GM11168 (cell line): Measurements from ENCODE around the gene LDAF1.

ENCODE experiments used
- in situ Hi-C: fragments of 300-500 bp; cut with MboI; formaldehyde crosslinking; loops from one replicate; pipeline ENCODE4 v1.12.0; 2022; ENCODE audit warnings: low sequenced_read_pairs; ENCODE audit not compliant: unreplicated experiment

LDAF1 gene

DNA sequence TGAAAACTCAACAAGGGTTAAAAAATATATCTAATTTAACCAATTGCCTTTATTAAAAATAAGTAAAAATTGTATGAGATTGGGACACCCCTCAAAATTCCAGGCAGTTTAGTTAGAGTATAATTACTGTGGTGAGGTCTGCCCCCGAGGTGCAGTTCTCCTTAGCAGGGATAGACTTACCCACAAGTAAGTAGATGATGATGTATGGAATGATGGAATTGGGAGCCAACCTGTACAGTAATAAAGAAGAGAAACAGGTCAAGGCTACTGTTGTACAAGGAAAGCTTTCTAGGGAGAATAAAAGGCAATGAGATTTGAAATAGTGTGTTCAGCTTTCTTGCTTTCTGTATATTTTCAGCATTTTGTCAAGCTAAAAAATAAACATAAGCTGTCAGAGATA lies 1.8 kb downstream of the LDAF1 start:
- in situ Hi-C loops = no loop called here

DNA sequence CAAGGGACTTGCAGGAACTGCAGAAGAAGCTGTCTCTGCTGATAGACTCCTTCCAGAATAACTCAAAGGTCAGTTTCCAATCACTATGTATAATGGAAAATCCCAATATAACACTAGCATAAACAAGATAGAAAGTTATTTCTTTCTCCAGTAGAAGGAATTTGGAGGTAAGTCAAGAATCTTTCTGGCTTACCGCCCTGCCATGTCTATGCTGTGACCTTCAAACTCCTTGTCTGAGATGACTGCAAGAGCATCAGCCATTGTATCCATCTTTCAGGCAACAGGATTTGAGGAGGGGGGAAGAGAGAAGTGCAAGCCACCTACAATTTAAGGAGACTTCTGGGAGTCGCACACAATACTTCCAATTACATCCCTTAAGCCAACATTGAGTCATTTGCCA lies 2.7 kb downstream of the LDAF1 start:
- in situ Hi-C loops = no loop called here

DNA sequence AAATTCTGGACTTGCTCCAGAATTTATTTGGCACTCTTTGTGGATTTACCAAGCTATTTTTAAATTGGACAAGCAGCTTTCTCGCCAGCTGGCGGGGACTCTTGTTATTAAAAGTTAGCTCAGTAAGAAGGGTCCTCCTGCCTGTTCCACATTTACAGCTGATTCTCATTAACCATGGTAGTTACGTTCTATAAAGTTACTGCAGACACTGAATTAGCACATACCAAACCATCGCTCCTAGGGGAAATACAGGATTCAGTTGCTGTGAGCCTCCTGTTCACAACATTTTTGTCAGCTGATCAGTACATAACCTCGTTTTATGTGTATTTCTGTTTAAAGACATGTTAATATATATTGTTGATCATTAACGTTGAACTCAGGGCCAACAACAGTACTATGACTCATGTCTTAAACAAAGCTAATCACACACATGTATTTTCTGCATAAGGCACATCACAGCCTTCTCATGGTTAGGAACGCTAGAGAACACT lies 4.2 kb downstream of the LDAF1 start:
- in situ Hi-C loops = no loop called here

DNA sequence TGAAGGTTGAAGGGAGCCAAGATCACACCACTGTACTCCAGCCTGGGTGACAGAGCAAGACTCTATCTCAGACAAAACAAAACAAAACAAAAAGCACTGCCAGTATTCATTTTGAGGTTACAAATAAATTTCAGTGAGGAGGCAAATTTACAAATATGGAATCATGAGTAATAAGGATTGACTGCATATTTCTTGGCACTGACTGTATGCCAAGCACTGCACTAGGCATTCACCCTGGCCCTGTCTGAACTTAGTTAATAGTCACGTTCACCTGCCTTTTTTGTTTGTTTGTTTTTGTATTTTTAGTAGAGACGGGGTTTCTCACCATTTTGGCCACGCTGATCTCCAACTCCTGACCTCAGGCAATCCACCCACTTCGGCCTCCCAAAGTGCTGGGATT lies 5.1 kb downstream of the LDAF1 start:
- in situ Hi-C loops = no loop called here

DNA sequence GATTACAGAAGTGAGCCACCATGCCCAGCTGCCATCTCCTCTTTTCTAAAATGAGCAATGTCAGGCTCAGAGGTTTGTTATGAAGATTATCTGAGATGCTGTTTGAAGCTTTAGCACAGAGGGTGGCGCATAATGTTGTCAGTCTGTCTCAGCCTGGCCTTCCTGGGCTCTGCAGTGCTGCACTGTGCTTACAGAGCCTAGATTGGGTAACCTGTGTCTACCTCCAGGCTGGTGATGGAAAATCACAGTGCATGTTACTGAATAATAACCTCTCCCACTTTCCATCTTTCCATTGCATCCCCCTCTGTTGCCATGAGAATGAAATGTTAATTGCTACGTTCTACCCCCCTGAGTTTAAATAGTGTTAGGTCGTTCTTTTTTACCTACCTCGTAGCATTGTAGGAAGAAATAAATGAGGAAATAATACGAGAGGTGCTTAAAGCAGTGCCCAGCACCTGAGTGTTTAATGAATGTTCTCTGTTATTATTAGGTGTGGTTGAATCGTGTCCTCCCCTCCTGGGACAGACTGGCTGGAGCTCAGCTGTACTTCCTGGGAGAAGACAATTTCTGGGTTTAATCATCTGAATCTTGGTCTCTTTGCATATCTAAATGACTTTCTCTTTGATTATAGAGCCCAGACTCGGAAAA lies 6.2 kb downstream of the LDAF1 start:
- in situ Hi-C loops = no loop called here

DNA sequence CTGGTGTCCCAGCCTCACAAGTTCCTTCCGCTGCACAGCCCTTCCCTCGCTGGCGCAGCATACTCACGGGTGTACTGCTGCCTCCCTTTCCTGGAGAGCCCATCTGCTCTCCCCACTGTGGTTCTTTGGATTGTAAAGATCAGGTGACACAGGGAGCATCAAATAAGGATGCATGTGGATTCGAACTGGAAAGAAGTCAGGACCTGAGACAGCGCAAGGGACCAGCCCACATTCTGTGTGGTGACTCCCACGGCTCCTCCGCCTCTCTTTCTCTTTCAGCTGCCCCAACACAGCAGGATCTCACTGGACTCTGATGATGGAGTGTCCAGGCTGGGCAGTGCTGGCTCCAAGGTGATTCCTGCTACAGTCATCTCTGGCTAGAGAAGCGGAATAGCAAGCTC lies 8.1 kb downstream of the LDAF1 start:
- in situ Hi-C loops = no loop called here

DNA sequence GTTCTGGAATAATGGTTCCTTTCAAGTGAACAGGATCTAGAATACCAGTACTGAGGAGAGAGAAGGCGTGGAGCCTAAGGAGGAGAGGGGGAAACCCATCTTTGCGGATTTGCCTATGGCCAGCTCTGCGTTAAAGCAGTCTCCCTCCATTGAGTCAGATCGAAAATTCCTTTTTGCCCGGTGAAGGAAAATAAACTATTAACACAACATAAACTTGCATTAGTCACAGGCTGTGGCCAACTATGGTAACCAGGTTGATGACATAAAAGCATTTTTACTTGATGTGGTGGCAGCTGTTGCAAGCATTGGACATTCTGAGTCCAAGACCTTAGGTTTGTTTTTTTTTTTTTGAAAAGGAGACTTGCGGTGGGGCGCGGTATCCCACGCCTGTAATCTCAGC lies 8.9 kb downstream of the LDAF1 start:
- in situ Hi-C loops = no loop called here

DNA sequence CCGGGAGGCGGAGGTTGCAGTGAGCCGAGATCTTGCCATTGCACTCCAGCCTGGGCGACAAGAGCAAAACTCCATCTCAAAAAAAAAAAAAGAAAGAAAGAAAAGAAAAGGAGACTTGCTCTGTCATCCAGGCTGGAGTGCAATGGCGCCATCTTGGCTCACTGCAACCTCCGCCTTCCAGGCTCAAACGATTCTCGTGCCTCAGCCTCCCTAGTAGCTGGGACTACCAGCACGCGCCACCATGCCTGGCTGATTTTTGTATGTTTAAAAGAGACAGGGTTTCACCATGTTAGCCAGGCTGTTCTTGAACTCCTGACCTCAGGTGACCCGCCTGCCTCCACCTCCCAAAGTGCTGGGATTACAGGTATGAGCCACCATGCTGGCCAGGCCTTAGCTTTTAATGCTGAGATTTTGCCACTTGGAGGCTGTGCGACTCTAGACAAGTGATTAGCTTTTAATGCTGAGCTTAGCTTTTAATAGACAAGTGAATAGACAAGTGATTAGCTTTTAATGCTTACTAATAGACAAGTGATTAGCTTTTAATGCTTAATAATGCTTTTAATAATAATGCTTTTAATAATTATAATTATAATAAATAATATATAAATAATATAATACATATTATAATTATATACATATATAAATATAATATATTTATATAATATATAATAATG lies 9.6 kb downstream of the LDAF1 start:
- in situ Hi-C loops = no loop called here

DNA sequence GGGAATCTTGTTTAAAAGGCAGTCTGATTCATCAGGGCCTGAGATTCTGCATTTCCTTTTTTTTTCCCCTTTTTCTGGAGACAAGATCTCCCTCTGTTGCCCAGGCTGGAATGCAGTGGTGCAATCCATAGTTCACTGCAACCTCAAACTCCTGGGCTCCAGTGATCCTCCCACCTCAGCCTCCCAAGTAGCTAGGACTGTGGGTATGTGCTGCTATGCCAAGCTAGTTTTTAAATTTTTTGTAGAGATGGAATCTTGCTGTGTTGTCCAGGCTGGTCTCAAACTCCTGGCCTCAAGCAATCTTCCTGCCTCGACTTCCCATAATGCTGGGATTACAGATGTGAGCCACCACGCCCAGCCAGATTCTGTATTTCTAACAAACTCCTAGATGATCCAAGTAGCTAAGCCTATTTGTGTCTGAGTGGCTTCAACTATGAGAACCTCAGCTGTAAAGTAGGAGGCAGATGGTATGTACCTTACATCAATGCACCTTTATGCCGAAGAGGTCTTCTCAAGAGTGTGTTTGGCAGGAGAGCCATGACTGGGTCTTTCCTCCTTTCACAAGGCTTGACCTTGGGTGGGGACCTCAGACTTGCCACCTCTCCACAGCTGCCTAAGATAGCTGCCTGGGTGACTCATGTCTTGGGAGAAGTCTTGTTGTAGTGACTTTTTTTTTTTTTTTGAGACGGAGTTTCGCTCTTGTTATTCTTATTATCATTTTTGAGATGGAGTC lies 10.9 kb downstream of the LDAF1 start:
- in situ Hi-C loops = no loop called here

DNA sequence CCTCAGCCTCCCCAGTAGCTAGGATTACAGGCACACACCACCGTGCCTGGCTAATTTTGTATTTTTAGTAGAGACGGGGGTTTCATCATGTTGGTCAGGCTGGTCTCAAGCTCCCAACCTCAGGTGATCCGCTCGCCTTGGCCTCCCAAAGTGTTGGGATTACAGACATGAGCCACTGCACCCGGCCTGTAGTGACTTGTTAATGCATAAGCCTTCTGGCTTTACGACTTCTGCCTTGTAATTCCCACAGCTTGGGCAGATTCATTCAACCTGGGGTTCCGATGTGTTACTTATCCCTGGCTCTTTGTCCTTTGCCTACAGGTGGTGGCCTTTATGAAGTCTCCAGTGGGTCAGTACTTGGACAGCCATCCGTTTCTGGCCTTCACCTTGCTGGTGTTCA lies 11.6 kb downstream of the LDAF1 start:
- in situ Hi-C loops = loop anchor here (10.0 kb wide), 1 partner anchor 1505 kb away; no protein-coding TSS in a partner anchor

DNA sequence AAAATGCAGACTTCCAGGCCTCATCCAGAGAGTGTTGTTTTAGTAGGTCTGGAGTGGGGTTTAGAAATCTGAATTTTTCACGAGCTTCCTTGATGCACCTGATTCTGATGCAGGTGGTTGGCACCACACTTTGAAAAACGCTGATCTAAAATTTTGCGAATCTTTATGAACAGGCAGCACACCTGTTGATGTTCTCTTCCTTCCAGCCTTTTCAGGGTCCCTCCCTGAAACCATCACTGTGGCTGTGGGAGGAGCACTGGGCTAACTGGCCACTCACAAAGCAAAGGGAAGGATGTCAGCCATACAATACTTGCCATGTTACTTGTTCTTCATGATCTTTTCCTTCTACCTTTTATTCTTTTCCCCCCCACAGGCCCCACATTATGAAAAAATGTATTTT lies 14.2 kb downstream of the LDAF1 start:
- in situ Hi-C loops = loop anchor here (10.0 kb wide), 1 partner anchor 1502 kb away; no protein-coding TSS in a partner anchor

DNA sequence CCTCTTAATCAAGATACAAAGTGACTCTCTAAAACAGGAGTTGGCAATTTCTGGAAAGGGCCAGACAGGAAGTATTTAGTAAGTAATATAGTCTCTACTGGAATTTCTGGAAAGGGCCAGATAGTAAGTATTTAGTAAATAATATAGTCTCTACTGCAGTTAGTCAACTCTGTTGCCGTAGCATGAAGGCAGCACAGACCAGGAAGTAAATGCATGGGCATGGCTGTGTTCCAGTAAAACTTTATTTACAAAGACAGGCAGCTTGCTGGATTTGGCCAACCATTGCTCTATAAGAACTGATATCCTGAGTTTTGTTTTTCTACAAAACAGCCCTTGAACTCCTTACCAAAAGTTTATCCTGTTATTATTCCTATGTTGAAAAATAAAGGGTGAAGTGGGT lies 16.9 kb downstream of the LDAF1 start:
- in situ Hi-C loops = loop anchor here (10.0 kb wide), 1 partner anchor 1499 kb away; no protein-coding TSS in a partner anchor

DNA sequence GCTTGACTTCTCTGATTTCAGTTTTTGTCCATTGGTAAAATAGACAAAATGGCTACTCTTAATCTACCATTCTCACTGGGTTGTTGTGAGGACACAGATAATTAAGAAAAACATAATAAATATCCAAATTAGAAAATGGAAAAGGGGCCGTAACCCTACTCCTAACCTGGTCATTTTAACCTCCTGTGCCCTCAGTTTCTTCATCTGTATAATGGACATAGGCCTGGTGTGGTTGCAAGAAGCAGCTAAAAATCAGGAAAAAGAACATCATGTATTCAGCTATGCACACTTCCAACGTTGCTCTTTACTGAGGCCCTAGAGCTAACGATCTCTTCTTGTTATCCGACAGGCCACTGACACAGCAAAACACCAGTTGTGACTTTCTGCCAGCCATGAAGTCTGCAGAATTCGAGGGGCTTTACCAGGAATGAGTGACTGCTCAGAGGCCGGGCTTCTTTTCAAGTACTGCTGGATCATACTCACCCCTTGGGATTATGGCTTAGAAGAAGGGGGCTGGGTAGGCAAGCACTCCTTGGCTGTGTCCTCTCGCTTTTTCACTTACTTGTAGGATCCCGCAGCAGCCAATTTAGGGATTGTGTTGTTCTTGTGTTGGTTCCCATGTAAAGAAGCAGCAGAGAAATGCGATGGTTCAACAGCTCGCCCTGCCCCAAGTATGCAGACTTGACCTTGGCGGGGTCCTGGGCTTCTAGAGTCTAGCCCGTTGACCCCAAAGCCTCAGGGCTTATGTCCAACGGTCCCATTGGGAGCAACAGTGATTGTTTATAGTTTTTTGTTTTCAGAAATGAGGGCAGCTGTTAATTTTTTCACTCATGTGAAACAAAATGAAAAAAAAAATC lies 20.9 kb downstream of the LDAF1 start:
- in situ Hi-C loops = loop anchor here (10.0 kb wide), 1 partner anchor 1495 kb away; no protein-coding TSS in a partner anchor

DNA sequence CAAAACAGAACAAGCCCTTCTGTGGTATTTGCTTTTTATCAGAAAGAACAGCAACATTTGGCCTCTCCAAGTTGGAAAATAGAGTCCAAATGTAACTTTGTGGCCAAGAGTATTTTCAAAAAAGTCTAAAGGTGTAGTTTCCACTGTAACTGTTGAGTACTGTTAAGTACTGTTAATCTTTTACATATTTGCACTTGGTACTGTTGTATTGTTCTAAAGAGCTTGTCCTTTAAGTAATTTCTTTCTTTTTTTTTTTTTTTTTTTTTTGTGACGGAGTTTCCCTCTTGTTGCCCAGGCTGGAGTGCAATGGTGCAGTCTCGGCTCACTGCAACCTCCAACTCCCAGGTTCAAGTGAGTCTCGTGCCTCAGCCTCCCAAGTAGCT lies 21.5 kb downstream of the LDAF1 start:
- in situ Hi-C loops = loop anchor here (10.0 kb wide), 1 partner anchor 1495 kb away; no protein-coding TSS in a partner anchor

DNA sequence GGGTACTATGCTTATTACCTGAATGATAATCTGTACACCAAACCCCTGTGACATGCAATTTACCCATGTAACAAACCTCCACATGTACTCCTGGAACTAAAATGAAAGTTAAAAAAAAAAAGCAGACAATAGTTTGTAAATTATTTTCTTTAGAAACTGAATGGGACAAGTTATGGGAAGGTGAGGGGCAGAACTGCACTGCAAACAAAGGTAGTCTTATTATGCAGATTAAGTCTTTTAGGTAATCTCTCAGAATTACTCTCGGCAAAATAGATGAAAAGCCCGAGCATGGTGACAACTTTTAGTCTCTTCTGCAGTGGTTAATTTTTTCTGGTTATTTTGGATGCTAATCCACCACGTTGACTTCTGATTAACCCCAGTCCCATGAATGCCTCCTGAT lies 25.5 kb downstream of the LDAF1 start:
- in situ Hi-C loops = no loop called here

DNA sequence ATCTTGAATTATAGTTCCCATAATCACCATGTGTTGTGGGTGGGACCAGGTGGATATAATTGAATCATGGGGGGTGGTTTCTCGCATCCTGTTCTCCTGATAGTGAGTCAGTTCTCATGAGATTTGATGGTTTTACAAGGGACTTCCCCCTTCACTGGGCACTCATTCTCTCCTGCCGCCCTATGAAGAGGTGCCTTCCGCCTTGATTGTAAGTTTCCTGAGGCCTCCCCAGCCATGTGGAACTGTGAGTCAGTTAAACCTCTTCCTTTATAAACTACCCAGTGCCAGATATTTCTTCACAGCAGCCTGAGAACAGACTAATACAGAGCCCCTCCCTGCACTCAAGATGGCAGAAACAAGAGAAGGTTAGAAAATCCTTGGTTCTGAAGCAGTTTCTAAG lies 26.4 kb downstream of the LDAF1 start:
- in situ Hi-C loops = loop anchor here (5.0 kb wide), 1 partner anchor 377 kb away; no protein-coding TSS in a partner anchor

DNA sequence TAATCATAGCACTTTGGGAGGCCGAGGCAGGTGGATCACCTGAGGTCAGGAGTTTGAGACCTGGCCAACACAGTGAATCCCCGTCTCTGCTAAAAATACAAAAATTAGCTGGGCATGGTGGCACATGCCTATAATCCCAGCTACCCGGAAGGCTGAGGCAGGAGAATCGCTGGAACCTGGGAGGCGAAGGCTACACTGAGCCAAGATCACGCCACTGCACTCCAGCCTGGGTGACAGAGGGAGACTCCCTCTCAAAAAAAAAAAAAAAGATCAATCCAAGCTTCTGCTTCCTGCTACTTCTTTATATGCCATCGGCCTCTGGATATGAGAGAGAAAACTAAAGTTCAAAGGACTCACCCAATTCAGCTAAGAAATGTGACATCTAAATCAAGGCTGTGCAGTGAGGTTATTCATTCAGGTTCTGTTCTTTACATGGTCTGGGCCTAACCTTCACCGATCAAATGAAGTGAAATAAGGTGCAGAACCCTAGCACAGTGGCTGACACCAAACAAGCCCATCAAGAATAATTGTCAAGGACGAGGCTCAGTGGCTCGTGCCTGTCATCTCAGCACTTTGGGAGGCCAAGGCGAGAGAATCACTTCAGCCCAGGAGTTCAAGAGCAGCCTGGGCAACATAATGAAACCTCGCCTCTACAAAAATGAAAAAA lies 27.3 kb downstream of the LDAF1 start:
- in situ Hi-C loops = loop anchor here (5.0 kb wide), 1 partner anchor 377 kb away; no protein-coding TSS in a partner anchor

DNA sequence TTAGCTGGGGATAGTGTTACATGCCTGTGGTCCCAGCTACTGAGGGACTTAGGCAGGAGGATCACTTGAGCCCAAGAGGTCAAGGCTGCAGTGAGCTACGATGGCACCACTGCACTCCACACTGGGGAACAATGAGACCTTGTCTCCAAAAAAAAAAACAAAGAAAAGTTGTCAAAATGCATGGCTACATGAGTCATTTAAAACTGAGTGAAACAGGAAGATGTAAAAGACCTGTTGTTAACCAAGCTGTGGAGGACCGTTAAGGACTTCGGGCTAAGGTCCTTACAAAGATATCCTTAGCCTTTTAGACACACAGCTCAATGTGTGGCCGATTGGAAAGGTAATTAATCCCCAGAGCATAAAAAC lies 27.8 kb downstream of the LDAF1 start:
- in situ Hi-C loops = loop anchor here (5.0 kb wide), 1 partner anchor 376 kb away; no protein-coding TSS in a partner anchor

DNA sequence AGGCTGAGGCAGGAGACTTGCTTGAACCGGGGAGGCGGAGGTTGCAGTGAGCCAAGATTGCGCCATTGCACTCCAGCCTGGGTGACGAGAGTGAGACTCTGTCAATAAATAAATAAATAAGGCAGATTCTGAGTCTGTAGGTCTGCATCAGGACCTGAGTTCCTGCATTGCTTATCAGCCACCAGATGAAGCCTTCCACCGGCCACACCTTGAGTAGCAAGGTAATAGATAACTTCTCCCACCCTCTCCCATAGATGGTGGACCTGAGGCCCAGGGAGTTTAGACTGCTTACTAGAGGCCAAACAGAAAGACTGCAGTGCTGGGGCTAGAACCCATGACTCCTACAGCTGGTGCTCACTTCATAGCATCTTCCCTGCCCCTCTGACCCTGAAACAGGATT lies 30.8 kb downstream of the LDAF1 start:
- in situ Hi-C loops = loop anchor here (5.0 kb wide), 1 partner anchor 373 kb away; no protein-coding TSS in a partner anchor
